Activated T-helper 1 cell treated with anti-CD3 and anti-CD28 coated beads, Interleukin-12 subunit alpha, Interleukin-12 subunit beta, Interleukin-2, Interleukin-4 antibody, amounts not matched to agents 30 ng/mL and 10 ng/mL and 1 ng/mL, durations not matched to agents 14 hours and 24 hours and 36 hours (primary cell): ENCODE data around the gene GGCT. TPM values are rescaled to one million over a fixed set of nuclear protein-coding genes. Genes with fewer than 3 reads are reported as not detected.

Experiments used
- DNase-seq: peaks from one replicate; pipeline ENCODE4 v3.0.0; 2021; ENCODE audit warnings: low spot score
- H3K27ac Mint-ChIP-seq: one replicate; pipeline ENCODE4 v1.8.0; 2021; ENCODE audit warnings: mild to moderate bottlenecking, mixed read lengths
- H3K27me3 Mint-ChIP-seq: one replicate; pipeline ENCODE4 v1.8.0; 2022; ENCODE audit warnings: mild to moderate bottlenecking, moderate library complexity, mixed read lengths; ENCODE audit not compliant: insufficient read depth
- H3K36me3 Mint-ChIP-seq: one replicate; pipeline ENCODE4 v1.8.0; 2021; ENCODE audit warnings: low read depth, mixed read lengths
- H3K4me1 Mint-ChIP-seq: one replicate; pipeline ENCODE4 v1.8.0; 2021; ENCODE audit warnings: low read depth, mixed read lengths
- H3K4me3 Mint-ChIP-seq: one replicate; pipeline ENCODE4 v1.8.0; 2021; ENCODE audit warnings: mild to moderate bottlenecking, moderate library complexity, mixed read lengths
- H3K9me3 Mint-ChIP-seq: one replicate; pipeline ENCODE4 v1.8.0; 2021; ENCODE audit warnings: mixed read lengths
- intact Hi-C: fragments of 100-400 bp; cut with micrococcal nuclease; formaldehyde crosslinking; loops from one replicate; pipeline ENCODE4 v1.15.1; 2024
- total RNA-seq: library from RNA; stranded (reverse); gene quantifications from 2 replicates; pipeline ENCODE4 v1.2.3, GENCODE V29; 2022

The GGCT gene
- total RNA-seq, 1 donor from 2014 or later, result 75.4 TPM

DNA sequence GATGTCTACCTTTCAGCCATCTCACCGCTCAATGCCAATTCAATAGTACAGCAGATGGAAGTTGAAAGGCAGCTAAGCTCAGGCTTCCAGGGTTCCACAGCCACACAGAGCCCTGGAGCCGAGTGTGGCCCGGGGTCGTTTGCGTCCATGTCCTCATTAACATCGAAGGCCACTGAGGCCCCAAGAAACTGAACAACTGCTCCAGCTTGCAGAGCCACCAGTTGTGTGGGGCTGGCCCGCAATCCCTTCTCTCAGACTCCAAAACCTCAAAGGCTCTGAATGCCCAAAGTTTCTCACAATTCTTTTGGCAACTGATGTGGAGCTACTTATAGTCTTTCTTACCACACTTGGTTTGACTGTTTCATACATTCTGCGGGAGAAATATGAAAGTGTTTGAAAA is 57.2 kb downstream of the GGCT start:
- no peaks in the 10 kb centered on the region for H3K27me3 Mint-ChIP-seq
- intact Hi-C loops, result loop anchor here (5.0 kb wide), 1 partner anchor 170 kb away; no protein-coding TSS in a partner anchor
- no peak overlapping the region for H3K4me3 Mint-ChIP-seq
- H3K27ac Mint-ChIP-seq, result no peak overlapping the region
- H3K36me3 Mint-ChIP-seq, result peaks cover 18% of the 10 kb centered on the region
- peaks cover 7% of the 10 kb centered on the region for H3K4me1 Mint-ChIP-seq
- DNase-seq, result no peak
- H3K9me3 Mint-ChIP-seq, result no peaks in the 10 kb centered on the region

Other genes starting within 250 kb of the GGCT start
- gene ZNRF2, start 220.2 kb downstream of the GGCT start, total RNA-seq, result 8.4 and 9.3 TPM in 2 replicates
- gene NOD1, start 26.0 kb downstream of the GGCT start, total RNA-seq, result 9.1 and 13.1 TPM in 2 replicates
- 234 and 250 TPM in 2 replicates for gene GARS1, start 90.0 kb upstream of the GGCT start, total RNA-seq
- not detected in 2 replicates for gene CRHR2, start 177.6 kb upstream of the GGCT start, total RNA-seq
- 0.23 TPM in 1 of 2 replicates, not detected in the other for gene INMT, start 247.3 kb upstream of the GGCT start, total RNA-seq